ENCODE data around the gene SVIL. TPM values are rescaled to one million over a fixed set of nuclear protein-coding genes. Genes with fewer than 3 reads are reported as not detected.

Gene SVIL
- total RNA-seq, 1 experiment from 2014 or later = 15.3 TPM

DNA sequence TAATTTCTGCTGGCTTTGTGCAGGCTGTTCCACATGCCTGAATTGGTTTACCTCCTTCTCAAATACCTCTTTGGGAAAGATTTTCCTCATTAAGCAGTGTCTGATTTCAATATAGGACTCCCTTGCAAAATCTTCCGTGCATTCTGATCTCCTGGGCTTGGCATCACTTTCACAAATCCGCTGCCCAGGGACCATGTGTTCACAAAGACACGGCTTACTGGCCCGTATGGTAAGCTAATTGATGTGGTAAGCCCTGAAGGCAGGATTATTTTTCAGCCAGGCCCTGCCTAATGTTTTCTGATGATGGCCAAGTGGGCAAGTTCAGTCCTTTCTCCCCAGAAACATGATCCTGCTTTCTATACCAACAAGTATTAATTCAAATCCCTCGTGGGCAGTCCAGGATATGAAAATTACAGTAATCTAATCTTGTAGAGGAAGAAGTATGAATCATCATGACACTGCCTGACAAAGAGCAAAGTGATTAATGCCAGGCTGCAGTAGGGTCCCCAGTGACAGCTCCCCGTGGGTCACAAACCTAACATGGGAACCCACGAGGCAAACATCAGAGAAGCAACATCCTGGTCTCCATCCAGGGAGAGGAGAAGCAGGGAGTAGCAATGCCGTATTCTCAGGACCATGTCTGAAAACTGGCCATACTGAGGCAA lies 11.6 kb upstream of the SVIL start:
- Histone ChIP-seq H3K23me2 (ENCODE audit: insufficient read length, low read depth, low read length, poor library complexity, severe bottlenecking) (no peaks in the 10 kb centered on the region), H3K14ac (ENCODE audit: insufficient read depth, low read length) (no peak overlapping the region), H4K20me1 (ENCODE audit: control insufficient read depth, insufficient read depth, insufficient read length) (no peaks in the 10 kb centered on the region), H3K56ac (ENCODE audit: insufficient read length, low read depth, low read length) (no peak overlapping the region), H4K5ac (ENCODE audit: insufficient read length, low read depth, low read length) (no peak overlapping the region), H2BK120ac (ENCODE audit: low read depth, low read length, poor library complexity, severe bottlenecking) (no peak overlapping the region), H2AFZ (ENCODE audit: low read length) (no peak overlapping the region), H3K4me1 (ENCODE audit: insufficient read depth, low read length) (peaks cover 7% of the 10 kb centered on the region; the same call in 1 of the 2 replicates), H2BK20ac (ENCODE audit: low read depth, low read length, poor library complexity, severe bottlenecking) (no peak overlapping the region), H3K79me2 (ENCODE audit: insufficient read depth, low read length) (no peaks in the 10 kb centered on the region), H3K23ac (ENCODE audit: insufficient read length, low read depth, low read length) (no peak overlapping the region), H2BK5ac (ENCODE audit: insufficient read length, low read length) (no peak overlapping the region), H3K18ac (ENCODE audit: insufficient read length, low read depth, low read length) (no peak overlapping the region), H2BK12ac (ENCODE audit: insufficient read length, low read depth, low read length) (no peak overlapping the region), H3K27me3 (ENCODE audit: insufficient read depth, low read length) (no peaks in the 10 kb centered on the region), H3T11ph (ENCODE audit: low read length) (no peak overlapping the region), H2BK15ac (ENCODE audit: low read depth, low read length) (no peak overlapping the region), H3K4ac (ENCODE audit: low read depth, low read length) (no peak overlapping the region), H3K9me3 (ENCODE audit: control insufficient read depth, low read depth, low read length) (no peaks in the 10 kb centered on the region), H2AK5ac (ENCODE audit: insufficient read length, low read length) (no peak overlapping the region), H3K4me2 (ENCODE audit: insufficient read depth, insufficient read length, low read length) (no peak overlapping the region), H3K9ac (ENCODE audit: extremely low read depth, insufficient read length, low read length) (no peak overlapping the region), H4K8ac (replicated peaks; ENCODE audit: insufficient read length, low read depth, low read length) (no peak overlapping the region), H3K27ac (ENCODE audit: insufficient read length, low read depth, low read length) (no peak overlapping the region), H3K79me1 (ENCODE audit: insufficient read depth, low read depth, low read length, poor library complexity, severe bottlenecking) (no peaks in the 10 kb centered on the region), H4K91ac (ENCODE audit: insufficient read length, low read depth, low read length) (no peak overlapping the region)
- H3K9me3 Mint-ChIP-seq = no peaks in the 10 kb centered on the region
- peaks cover 45 to 51% of the 10 kb centered on the region in 2 experiments for H3K4me1 Mint-ChIP-seq
- H3K27ac Mint-ChIP-seq = 0 out of 7 replicates have a peak overlapping the region, but pooled peaks of 1 of the 3 experiments have one; percentile 6
- TF ChIP-seq, protein P1, sequence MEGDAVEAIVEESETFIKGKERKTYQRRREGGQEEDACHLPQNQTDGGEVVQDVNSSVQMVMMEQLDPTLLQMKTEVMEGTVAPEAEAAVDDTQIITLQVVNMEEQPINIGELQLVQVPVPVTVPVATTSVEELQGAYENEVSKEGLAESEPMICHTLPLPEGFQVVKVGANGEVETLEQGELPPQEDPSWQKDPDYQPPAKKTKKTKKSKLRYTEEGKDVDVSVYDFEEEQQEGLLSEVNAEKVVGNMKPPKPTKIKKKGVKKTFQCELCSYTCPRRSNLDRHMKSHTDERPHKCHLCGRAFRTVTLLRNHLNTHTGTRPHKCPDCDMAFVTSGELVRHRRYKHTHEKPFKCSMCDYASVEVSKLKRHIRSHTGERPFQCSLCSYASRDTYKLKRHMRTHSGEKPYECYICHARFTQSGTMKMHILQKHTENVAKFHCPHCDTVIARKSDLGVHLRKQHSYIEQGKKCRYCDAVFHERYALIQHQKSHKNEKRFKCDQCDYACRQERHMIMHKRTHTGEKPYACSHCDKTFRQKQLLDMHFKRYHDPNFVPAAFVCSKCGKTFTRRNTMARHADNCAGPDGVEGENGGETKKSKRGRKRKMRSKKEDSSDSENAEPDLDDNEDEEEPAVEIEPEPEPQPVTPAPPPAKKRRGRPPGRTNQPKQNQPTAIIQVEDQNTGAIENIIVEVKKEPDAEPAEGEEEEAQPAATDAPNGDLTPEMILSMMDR (conservative IDR thresholded peaks at IDR 0.05) = no peak
- no CpG with 5 or more reads among the region's 8 CpGs for WGBS (ENCODE audit: extremely low coverage, insufficient read length, low lambda C conversion rate)
- H3K4me3 Mint-ChIP-seq = no peak overlapping the region
- no peak for DNase-seq
- H3K27me3 Mint-ChIP-seq (ENCODE audit: low read depth) = peaks cover 2% of the 10 kb centered on the region; the same call in 1 of the 2 replicates
- peaks cover 0 to 3% (median 0%) of the 10 kb centered on the region in 3 experiments; a peak in 1 of 7 replicates for H3K36me3 Mint-ChIP-seq (ENCODE audit: insufficient read depth in 1 of 3, low read depth in 3 of 3)
